Daoy (cell line): ENCODE data around the gene PLAC1. TPM values are rescaled to one million over a fixed set of nuclear protein-coding genes. Genes with fewer than 3 reads are reported as not detected.
A peak's percentile ranks its signal among the peaks of the same experiment; 100 is the strongest.

ENCODE experiments used
- DNase-seq: peaks from one replicate; pipeline ENCODE4 v3.0.0-alpha.2; 2015; ENCODE audit warnings: low read depth
- total RNA-seq: library from RNA; depleted of rRNA; stranded (reverse); fragments of >200 nt; shearing (Covaris generic); gene quantifications from 2 replicates; pipeline ENCODE4 v1.2.3, GENCODE V29; 2014; rRNA removed

PLAC1 gene
- total RNA-seq, 1 experiment from 2014 or later: not detected

- no peak for DNase-seq
These were observed 115.0 kb downstream of the PLAC1 start for GRCh38 chrX:134543288-134543687.

- peak; percentile 28 for DNase-seq
These were observed 115.8 kb downstream of the PLAC1 start for GRCh38 chrX:134542485-134542884.

GRCh38 chrX:134541906-134542305 is 116.4 kb downstream of the PLAC1 start:
- no peak for DNase-seq

GRCh38 chrX:134538316-134538715 is 120.0 kb downstream of the PLAC1 start:
- no peak for DNase-seq

- peak; percentile 80 for DNase-seq
These were observed 120.9 kb downstream of the PLAC1 start for GRCh38 chrX:134537179-134537955.

- no peak for DNase-seq
These were observed 124.3 kb downstream of the PLAC1 start for GRCh38 chrX:134533952-134534351.

- no peak for DNase-seq
These were observed 124.9 kb downstream of the PLAC1 start for GRCh38 chrX:134533352-134533751.

GRCh38 chrX:134530845-134531244 is 127.4 kb downstream of the PLAC1 start:
- no peak for DNase-seq

- DNase-seq: no peak
These were observed 128.8 kb downstream of the PLAC1 start for GRCh38 chrX:134529481-134529880.

- DNase-seq: no peak
These were observed 129.3 kb downstream of the PLAC1 start for GRCh38 chrX:134528960-134529359.

- no peak for DNase-seq
These were observed 131.9 kb downstream of the PLAC1 start for GRCh38 chrX:134526399-134526798.

GRCh38 chrX:134525086-134525792 is 133.0 kb downstream of the PLAC1 start:
- no peak for DNase-seq

GRCh38 chrX:134524181-134524580 is 134.1 kb downstream of the PLAC1 start:
- no peak for DNase-seq

- DNase-seq: peak; percentile 51
These were observed 137.3 kb downstream of the PLAC1 start for GRCh38 chrX:134520860-134521390.

Other genes starting within 250 kb of the PLAC1 start
- gene HPRT1, start 198.3 kb downstream of the PLAC1 start, total RNA-seq: 13.9 and 21.7 TPM in 2 replicates
- gene PABIR2, start 138.7 kb upstream of the PLAC1 start, total RNA-seq: 4.6 and 4.7 TPM in 2 replicates